Activated naive CD8-positive, alpha-beta T cell treated with anti-CD3 and anti-CD28 coated beads for 36 hours (primary cell): ENCODE measurements around the gene CTNNBL1. TPM values are rescaled to one million over a fixed set of nuclear protein-coding genes. Genes with fewer than 3 reads are reported as not detected.

Experiments used
- DNase-seq: peaks from one replicate; pipeline ENCODE4 v3.0.0; 2021
- H3K27ac Mint-ChIP-seq: one replicate; pipeline ENCODE4 v1.8.0; 2022; ENCODE audit warnings: mild to moderate bottlenecking, moderate library complexity, mixed read lengths
- H3K27me3 Mint-ChIP-seq: one replicate; pipeline ENCODE4 v1.8.0; 2022; ENCODE audit warnings: mild to moderate bottlenecking, mixed read lengths
- H3K36me3 Mint-ChIP-seq: one replicate; pipeline ENCODE4 v1.8.0; 2021; ENCODE audit warnings: mild to moderate bottlenecking, mixed read lengths
- H3K4me1 Mint-ChIP-seq: one replicate; pipeline ENCODE4 v1.8.0; 2021; ENCODE audit warnings: mixed read lengths
- H3K4me3 Mint-ChIP-seq: one replicate; pipeline ENCODE4 v1.8.0; 2022; ENCODE audit warnings: mild to moderate bottlenecking, moderate library complexity, mixed read lengths
- H3K9me3 Mint-ChIP-seq: one replicate; pipeline ENCODE4 v1.8.0; 2022; ENCODE audit warnings: mixed read lengths
- total RNA-seq, 2 experiments: library from RNA; stranded (reverse); gene quantifications; one replicate each; pipeline ENCODE4 v1.2.3, GENCODE V29; 2021

The CTNNBL1 gene
- total RNA-seq, 2 experiments from 2014 or later, result 85.6 to 98.4 TPM

GRCh38 chr20:37790900-37791299, 97.1 kb downstream of the CTNNBL1 start:
- peaks cover 6% of the 10 kb centered on the region for H3K9me3 Mint-ChIP-seq
- no peaks in the 10 kb centered on the region for H3K4me1 Mint-ChIP-seq
- no peak overlapping the region for H3K27ac Mint-ChIP-seq
- H3K4me3 Mint-ChIP-seq, result no peak overlapping the region
- peaks cover 62% of the 10 kb centered on the region for H3K36me3 Mint-ChIP-seq
- H3K27me3 Mint-ChIP-seq, result no peaks in the 10 kb centered on the region
- DNase-seq, result no peak

GRCh38 chr20:37796121-37796520, 102.3 kb downstream of the CTNNBL1 start:
- H3K27me3 Mint-ChIP-seq, result no peaks in the 10 kb centered on the region

GRCh38 chr20:37796733-37797132, 102.9 kb downstream of the CTNNBL1 start:
- H3K27me3 Mint-ChIP-seq, result no peaks in the 10 kb centered on the region
- peaks cover 31% of the 10 kb centered on the region for H3K36me3 Mint-ChIP-seq
- peaks cover 5% of the 10 kb centered on the region for H3K9me3 Mint-ChIP-seq
- DNase-seq, result no peak
- H3K4me1 Mint-ChIP-seq, result no peaks in the 10 kb centered on the region
- no peak overlapping the region for H3K4me3 Mint-ChIP-seq
- H3K27ac Mint-ChIP-seq, result no peak overlapping the region

More at GRCh38 chr20:37796121-37796520, 102.3 kb downstream of the CTNNBL1 start:
- H3K9me3 Mint-ChIP-seq, result peaks cover 5% of the 10 kb centered on the region
- no peak overlapping the region for H3K27ac Mint-ChIP-seq
- no peaks in the 10 kb centered on the region for H3K4me1 Mint-ChIP-seq
- peaks cover 35% of the 10 kb centered on the region for H3K36me3 Mint-ChIP-seq
- no peak overlapping the region for H3K4me3 Mint-ChIP-seq
- no peak for DNase-seq

GRCh38 chr20:37797669-37798175, 103.9 kb downstream of the CTNNBL1 start:
- Mint-ChIP-seq H3K27me3 (no peaks in the 10 kb centered on the region), H3K4me1 (no peaks in the 10 kb centered on the region), H3K9me3 (no peaks in the 10 kb centered on the region), H3K36me3 (peaks cover 25% of the 10 kb centered on the region), H3K4me3 (no peak overlapping the region), H3K27ac (no peak overlapping the region)
- DNase-seq, result no peak

- DNase-seq, result no peak
- Mint-ChIP-seq H3K4me1 (no peaks in the 10 kb centered on the region), H3K4me3 (no peak overlapping the region), H3K9me3 (no peaks in the 10 kb centered on the region), H3K27ac (no peak overlapping the region), H3K36me3 (peaks cover 24% of the 10 kb centered on the region), H3K27me3 (no peaks in the 10 kb centered on the region)
Observed at GRCh38 chr20:37798312-37798711, 104.5 kb downstream of the CTNNBL1 start.

- no peak for DNase-seq
- no peaks in the 10 kb centered on the region for H3K27me3 Mint-ChIP-seq
- H3K36me3 Mint-ChIP-seq, result peaks cover 16% of the 10 kb centered on the region
- no peak overlapping the region for H3K27ac Mint-ChIP-seq
- H3K4me1 Mint-ChIP-seq, result no peaks in the 10 kb centered on the region
- H3K4me3 Mint-ChIP-seq, result no peak overlapping the region
- no peaks in the 10 kb centered on the region for H3K9me3 Mint-ChIP-seq
Observed at GRCh38 chr20:37800618-37801017, 106.8 kb downstream of the CTNNBL1 start.

- Mint-ChIP-seq H3K9me3 (no peaks in the 10 kb centered on the region), H3K27ac (no peak overlapping the region), H3K36me3 (peaks cover 15% of the 10 kb centered on the region), H3K27me3 (no peaks in the 10 kb centered on the region), H3K4me1 (no peaks in the 10 kb centered on the region), H3K4me3 (no peak overlapping the region)
- no peak for DNase-seq
Observed at GRCh38 chr20:37801921-37802320, 108.1 kb downstream of the CTNNBL1 start.

- Mint-ChIP-seq H3K4me1 (no peaks in the 10 kb centered on the region), H3K27ac (no peak overlapping the region), H3K4me3 (no peak overlapping the region), H3K9me3 (no peaks in the 10 kb centered on the region), H3K36me3 (peaks cover 12% of the 10 kb centered on the region), H3K27me3 (no peaks in the 10 kb centered on the region)
- DNase-seq, result no peak
Observed at GRCh38 chr20:37803438-37804307, 109.8 kb downstream of the CTNNBL1 start.

- no peaks in the 10 kb centered on the region for H3K4me1 Mint-ChIP-seq
- peaks cover 18% of the 10 kb centered on the region for H3K36me3 Mint-ChIP-seq
- no peak overlapping the region for H3K27ac Mint-ChIP-seq
- no peaks in the 10 kb centered on the region for H3K9me3 Mint-ChIP-seq
- DNase-seq, result no peak
- no peaks in the 10 kb centered on the region for H3K27me3 Mint-ChIP-seq
- H3K4me3 Mint-ChIP-seq, result no peak overlapping the region
Observed at GRCh38 chr20:37804584-37805566, 111.0 kb downstream of the CTNNBL1 start.

- no peak overlapping the region for H3K27ac Mint-ChIP-seq
- H3K4me1 Mint-ChIP-seq, result no peaks in the 10 kb centered on the region
- peaks cover 20% of the 10 kb centered on the region for H3K36me3 Mint-ChIP-seq
- no peak overlapping the region for H3K4me3 Mint-ChIP-seq
- DNase-seq, result no peak
- H3K9me3 Mint-ChIP-seq, result no peaks in the 10 kb centered on the region
- no peaks in the 10 kb centered on the region for H3K27me3 Mint-ChIP-seq
Observed at GRCh38 chr20:37807471-37808232, 113.8 kb downstream of the CTNNBL1 start.

- Mint-ChIP-seq H3K27me3 (no peaks in the 10 kb centered on the region), H3K9me3 (no peaks in the 10 kb centered on the region), H3K4me1 (no peaks in the 10 kb centered on the region), H3K27ac (no peak overlapping the region), H3K36me3 (peaks cover 18% of the 10 kb centered on the region), H3K4me3 (no peak overlapping the region)
- DNase-seq, result no peak
Observed at GRCh38 chr20:37808233-37809070, 114.6 kb downstream of the CTNNBL1 start.

GRCh38 chr20:37810027-37810426, 116.2 kb downstream of the CTNNBL1 start:
- Mint-ChIP-seq H3K27me3 (no peaks in the 10 kb centered on the region), H3K4me1 (no peaks in the 10 kb centered on the region)

GRCh38 chr20:37816003-37816402, 122.2 kb downstream of the CTNNBL1 start:
- Mint-ChIP-seq H3K9me3 (no peaks in the 10 kb centered on the region), H3K4me3 (no peak overlapping the region), H3K27ac (no peak overlapping the region), H3K27me3 (no peaks in the 10 kb centered on the region), H3K36me3 (peaks cover 4% of the 10 kb centered on the region), H3K4me1 (peaks cover 5% of the 10 kb centered on the region)
- DNase-seq, result no peak

More at GRCh38 chr20:37810027-37810426, 116.2 kb downstream of the CTNNBL1 start:
- Mint-ChIP-seq H3K36me3 (peaks cover 19% of the 10 kb centered on the region), H3K27ac (no peak overlapping the region), H3K9me3 (no peaks in the 10 kb centered on the region), H3K4me3 (no peak overlapping the region)
- DNase-seq, result no peak

GRCh38 chr20:37816726-37817125, 122.9 kb downstream of the CTNNBL1 start:
- Mint-ChIP-seq H3K36me3 (peaks cover 3% of the 10 kb centered on the region), H3K4me1 (peaks cover 5% of the 10 kb centered on the region), H3K27ac (no peak overlapping the region), H3K4me3 (no peak overlapping the region), H3K27me3 (no peaks in the 10 kb centered on the region), H3K9me3 (no peaks in the 10 kb centered on the region)
- no peak for DNase-seq
